Keratinocyte (primary cell): ENCODE measurements around the gene FUT6. TPM values are rescaled to one million over a fixed set of nuclear protein-coding genes. Genes with fewer than 3 reads are reported as not detected.

Experiments
- DNase-seq: peaks from one replicate; pipeline ENCODE4 v3.0.0-alpha.2; 2011; ENCODE audit warnings: low read depth, missing footprints, low spot score
- FAIRE-seq: peaks from 2 replicates; lab custom pipeline; 2011; peaks lifted over from hg19 to GRCh38; lab: Jason Lieb, UNC
- H2AFZ ChIP-seq: 2 replicates; pipeline ENCODE4 v1.6.0; 2012; ENCODE audit warnings: low read length, control low read depth, inconsistent platforms; ENCODE audit not compliant: control insufficient read depth
- H3K27ac ChIP-seq: 2 replicates; pipeline ENCODE4 v1.5.1; 2011; ENCODE audit warnings: low read length; ENCODE audit not compliant: control insufficient read depth, insufficient read depth
- H3K27me3 ChIP-seq: 3 replicates; pipeline ENCODE4 v1.6.0; 2011; ENCODE audit warnings: low read length; ENCODE audit not compliant: control insufficient read depth, insufficient read depth; ENCODE audit errors: extremely low read depth
- H3K36me3 ChIP-seq, 2 experiments: 2 replicates in 1 of 2; 3 replicates in 1 of 2; pipeline ENCODE4 v1.5.1; 2011; ENCODE audit warnings: low read length in 2 of 2, mild to moderate bottlenecking in 1 of 2; ENCODE audit not compliant: control insufficient read depth in 2 of 2, insufficient read depth in 2 of 2; ENCODE audit errors: extremely low read depth in 1 of 2
- H3K4me1 ChIP-seq: 3 replicates; pipeline ENCODE4 v1.5.1; 2011; ENCODE audit warnings: low read length; ENCODE audit not compliant: control insufficient read depth, insufficient read depth; ENCODE audit errors: extremely low read depth
- H3K4me2 ChIP-seq: 3 replicates; pipeline ENCODE4 v1.6.0; 2011; ENCODE audit warnings: low read depth, low read length; ENCODE audit not compliant: control insufficient read depth, insufficient read depth; ENCODE audit errors: extremely low read depth
- H3K4me3 ChIP-seq, 3 experiments: fragments of 200-600 bp in 1 of 3; sonication (generic) in 1 of 3; 2 replicates in 2 of 3; 3 replicates in 1 of 3; pipeline ENCODE4 v1.5.1; 2011 to 2016; ENCODE audit warnings: low read length in 3 of 3, mild to moderate bottlenecking in 3 of 3, control low read depth in 2 of 3, inconsistent platforms in 1 of 3, low read depth in 1 of 3, mixed read lengths in 1 of 3, mixed run types in 1 of 3, moderate library complexity in 1 of 3; ENCODE audit not compliant: control insufficient read depth in 2 of 3, insufficient read depth in 2 of 3; ENCODE audit errors: extremely low read depth in 1 of 3
- H3K79me2 ChIP-seq: 2 replicates; pipeline ENCODE4 v1.6.0; 2012; ENCODE audit warnings: low read length; ENCODE audit not compliant: control insufficient read depth, insufficient read depth
- H3K9ac ChIP-seq: 3 replicates; pipeline ENCODE4 v1.6.0; 2011; ENCODE audit warnings: low read length; ENCODE audit not compliant: control insufficient read depth, insufficient read depth; ENCODE audit errors: extremely low read depth
- H3K9me1 ChIP-seq: 3 replicates; pipeline ENCODE4 v1.6.0; 2011; ENCODE audit warnings: low read length; ENCODE audit not compliant: control insufficient read depth, insufficient read depth; ENCODE audit errors: extremely low read depth
- H3K9me3 ChIP-seq: 2 replicates; pipeline ENCODE4 v1.5.1; 2012; ENCODE audit warnings: low read depth, low read length; ENCODE audit not compliant: control insufficient read depth
- H4K20me1 ChIP-seq: 3 replicates; pipeline ENCODE4 v1.6.0; 2011; ENCODE audit warnings: low read length; ENCODE audit not compliant: control insufficient read depth, insufficient read depth; ENCODE audit errors: extremely low read depth
- EZH2 ChIP-seq: IDR thresholded peaks from one replicate; pipeline ENCODE4 v1.6.1; 2012; ENCODE audit warnings: inconsistent platforms, mild to moderate bottlenecking, low read length, moderate library complexity
- dilution Hi-C: fragments of 300-500 bp; cut with MboI; formaldehyde crosslinking; loops from one replicate; pipeline ENCODE4 v1.7.0; 2020; ENCODE audit warnings: low sequenced_read_pairs; ENCODE audit not compliant: extremely low pct_ligation_motif_present
- polyA plus RNA-seq, 5 experiments: library from polyadenylated mRNA; depleted of rRNA in 3 of 5; stranded (reverse) in 3 of 5; stranded (forward) in 1 of 5; unstranded in 1 of 5; fragments of >200 nt; gene quantifications; 1 replicate in 1 of 5; 2 replicates in 3 of 5; 3 replicates in 1 of 5; pipeline versions ENCODE4 v1.2.1 to v1.2.3, GENCODE V29; 2011 to 2012; ENCODE audit warnings: missing spikeins in 2 of 5, low read depth in 1 of 5, low replicate concordance in 1 of 5
- TF ChIP-seq, protein P1 (sequence below), 3 experiments: IDR thresholded peaks in 1 of 3; conservative IDR thresholded peaks in 1 of 3; optimal IDR thresholded peaks in 1 of 3; 2 replicates in 2 of 3; 3 replicates in 1 of 3; pipeline versions ENCODE3 to v1.5.1; 2011; ENCODE audit warnings: low read length in 3 of 3, mild to moderate bottlenecking in 3 of 3, moderate library complexity in 2 of 3, control low read depth in 1 of 3, inconsistent platforms in 1 of 3; ENCODE audit not compliant: insufficient read depth in 2 of 3; ENCODE audit errors: extremely low read depth in 1 of 3

The FUT6 gene
- polyA plus RNA-seq, 1 donor (not counting 4 experiments of a cell fraction or from before 2014, with no cell fraction given), result not detected

GRCh38 chr19:5823579-5824281 is 15.8 kb downstream of the FUT6 start:
- no peaks in the 10 kb centered on the region for H4K20me1 ChIP-seq
- H3K79me2 ChIP-seq, result no peaks in the 10 kb centered on the region
- TF ChIP-seq, protein P1, sequence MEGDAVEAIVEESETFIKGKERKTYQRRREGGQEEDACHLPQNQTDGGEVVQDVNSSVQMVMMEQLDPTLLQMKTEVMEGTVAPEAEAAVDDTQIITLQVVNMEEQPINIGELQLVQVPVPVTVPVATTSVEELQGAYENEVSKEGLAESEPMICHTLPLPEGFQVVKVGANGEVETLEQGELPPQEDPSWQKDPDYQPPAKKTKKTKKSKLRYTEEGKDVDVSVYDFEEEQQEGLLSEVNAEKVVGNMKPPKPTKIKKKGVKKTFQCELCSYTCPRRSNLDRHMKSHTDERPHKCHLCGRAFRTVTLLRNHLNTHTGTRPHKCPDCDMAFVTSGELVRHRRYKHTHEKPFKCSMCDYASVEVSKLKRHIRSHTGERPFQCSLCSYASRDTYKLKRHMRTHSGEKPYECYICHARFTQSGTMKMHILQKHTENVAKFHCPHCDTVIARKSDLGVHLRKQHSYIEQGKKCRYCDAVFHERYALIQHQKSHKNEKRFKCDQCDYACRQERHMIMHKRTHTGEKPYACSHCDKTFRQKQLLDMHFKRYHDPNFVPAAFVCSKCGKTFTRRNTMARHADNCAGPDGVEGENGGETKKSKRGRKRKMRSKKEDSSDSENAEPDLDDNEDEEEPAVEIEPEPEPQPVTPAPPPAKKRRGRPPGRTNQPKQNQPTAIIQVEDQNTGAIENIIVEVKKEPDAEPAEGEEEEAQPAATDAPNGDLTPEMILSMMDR (optimal IDR thresholded peaks at IDR 0.05 in 1 of 3, IDR thresholded peaks at IDR 0.05 in 1 of 3, conservative IDR thresholded peaks at IDR 0.05 in 1 of 3; ENCODE audit: extremely low read depth in 1 of 3, insufficient read depth in 2 of 3, low read length in 3 of 3), result peak; percentile 23 to 77 (median 50)
- no peak for TF ChIP-seq EZH2
- DNase-seq, result no peak
- H3K4me2 ChIP-seq, result no peak overlapping the region
- no peak for FAIRE-seq
- H3K9me1 ChIP-seq, result no peaks in the 10 kb centered on the region
- H3K4me1 ChIP-seq, result no peaks in the 10 kb centered on the region
- H2AFZ ChIP-seq, result no peak overlapping the region
- peaks cover 9% of the 10 kb centered on the region for H3K27me3 ChIP-seq
- dilution Hi-C loops, result no loop called here
- H3K9ac ChIP-seq, result no peak overlapping the region
- no peaks in the 10 kb centered on the region for H3K9me3 ChIP-seq
- no peak overlapping the region for H3K4me3 ChIP-seq
- H3K27ac ChIP-seq, result no peak overlapping the region
- H3K36me3 ChIP-seq, result no peaks in the 10 kb centered on the region

DNA sequence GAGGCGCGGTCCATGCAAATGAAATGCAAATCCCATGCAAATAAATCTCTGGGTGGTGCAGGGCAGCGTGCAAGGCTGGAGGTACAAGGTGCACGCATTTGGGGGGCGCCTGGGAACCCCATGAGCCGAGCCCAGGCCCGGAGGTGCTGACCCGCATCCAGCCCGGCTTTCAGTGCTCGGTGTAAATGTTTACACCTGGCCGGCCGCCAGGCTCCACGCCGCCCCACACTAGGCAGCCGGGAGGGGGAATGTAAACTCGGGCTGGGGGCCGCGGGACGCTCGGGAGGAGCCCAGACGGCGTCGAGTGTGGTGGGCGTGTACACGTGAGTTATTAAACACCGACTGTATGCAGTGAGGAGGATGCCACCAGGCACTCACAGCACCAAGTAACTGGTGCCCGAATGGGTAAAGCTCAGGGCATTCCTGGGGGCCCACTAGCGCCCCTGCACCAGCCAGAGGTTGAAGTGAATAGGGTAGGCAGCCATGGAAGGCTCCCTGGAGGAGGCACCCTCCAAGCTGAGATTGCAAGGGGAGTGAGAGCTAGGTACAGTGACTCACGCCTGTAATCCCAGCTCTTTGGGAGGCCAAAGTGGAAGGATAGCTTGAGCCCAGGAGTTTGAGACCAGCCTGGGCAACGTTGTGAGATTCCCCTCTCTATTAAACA is 17.2 kb downstream of the FUT6 start:
- H3K27me3 ChIP-seq, result peaks cover 6% of the 10 kb centered on the region
- FAIRE-seq (no peak), DNase-seq (no peak)
- no peaks in the 10 kb centered on the region for H3K9me3 ChIP-seq
- H3K36me3 ChIP-seq, result no peaks in the 10 kb centered on the region
- no peak overlapping the region for H3K27ac ChIP-seq
- dilution Hi-C loops, result no loop called here
- no peak overlapping the region for H3K4me2 ChIP-seq
- H4K20me1 ChIP-seq, result no peaks in the 10 kb centered on the region
- H3K4me3 ChIP-seq, result no peak overlapping the region
- no peaks in the 10 kb centered on the region for H3K79me2 ChIP-seq
- H3K4me1 ChIP-seq, result no peaks in the 10 kb centered on the region
- no peak overlapping the region for H3K9ac ChIP-seq
- no peaks in the 10 kb centered on the region for H3K9me1 ChIP-seq
- no peak for TF ChIP-seq EZH2
- TF ChIP-seq, protein P1 (optimal IDR thresholded peaks at IDR 0.05 in 1 of 3, IDR thresholded peaks at IDR 0.05 in 1 of 3, conservative IDR thresholded peaks at IDR 0.05 in 1 of 3; ENCODE audit: extremely low read depth in 1 of 3, insufficient read depth in 2 of 3, low read length in 3 of 3), result no peak
- H2AFZ ChIP-seq, result no peak overlapping the region
